CD4-positive, alpha-beta memory T cell (primary cell): ENCODE measurements around the gene S100Z. TPM values are rescaled to one million over a fixed set of nuclear protein-coding genes. Genes with fewer than 3 reads are reported as not detected.
"Not testable (repeated sequence)": the region's sequence is repeated elsewhere in the genome, so short reads cannot be mapped to it uniquely, and the experiment has no call there.

ENCODE experiments used
- CTCF ChIA-PET: fragments of 350-600 bp; sonication (Branson Sonifier 250); formaldehyde crosslinking; loops from one replicate; lab custom pipeline; 2021; ENCODE audit warnings: inconsistent platforms; ENCODE audit not compliant: partially characterized antibody; lab: Charles Lee
- POLR2A ChIA-PET: fragments of 350-600 bp; sonication (Branson Sonifier 250); formaldehyde crosslinking; loops from one replicate; lab custom pipeline; 2021; ENCODE audit not compliant: partially characterized antibody; lab: Charles Lee
- DNase-seq, 5 donors: peaks; one replicate each; pipeline versions ENCODE4 v3.0.0 to v3.0.0-alpha.2; 2020 to 2022; ENCODE audit warnings: mixed read lengths in 1 of 5
- H3K27ac ChIP-seq: one replicate; pipeline ENCODE4 v1.7.0; 2013; ENCODE audit warnings: low read depth, low read length
- H3K27me3 ChIP-seq: 2 replicates; pipeline ENCODE4 v1.7.0; 2013; ENCODE audit warnings: mild to moderate bottlenecking, low read length, moderate library complexity; ENCODE audit not compliant: insufficient read depth
- H3K36me3 ChIP-seq: 2 replicates; pipeline ENCODE4 v1.7.0; 2013; ENCODE audit warnings: mild to moderate bottlenecking, low read length, moderate library complexity; ENCODE audit not compliant: insufficient read depth
- H3K4me1 ChIP-seq: 2 replicates; pipeline ENCODE4 v1.7.0; 2013; ENCODE audit warnings: mild to moderate bottlenecking, low read length, moderate library complexity; ENCODE audit not compliant: insufficient read depth
- H3K4me3 ChIP-seq, 2 donors: one replicate each; pipeline ENCODE4 v1.7.0; 2013; ENCODE audit warnings: low read length in 2 of 2, mild to moderate bottlenecking in 1 of 2
- H3K9me3 ChIP-seq, 2 donors: one replicate each; pipeline ENCODE4 v1.7.0; 2013; ENCODE audit warnings: low read length in 2 of 2, control low read depth in 1 of 2; ENCODE audit not compliant: control insufficient read depth in 1 of 2
- H3K27ac Mint-ChIP-seq, 7 donors: one replicate each; pipeline ENCODE4 v1.8.0; 2020 to 2021; ENCODE audit warnings: mixed read lengths in 7 of 7, mild to moderate bottlenecking in 6 of 7, inconsistent platforms in 3 of 7, moderate library complexity in 3 of 7
- H3K27me3 Mint-ChIP-seq, 2 donors: one replicate each; pipeline ENCODE4 v1.8.0; 2020 to 2021; ENCODE audit warnings: mixed read lengths in 2 of 2
- H3K36me3 Mint-ChIP-seq, 2 donors: one replicate each; pipeline ENCODE4 v1.8.0; 2020 to 2021; ENCODE audit warnings: mixed read lengths in 2 of 2, inconsistent platforms in 1 of 2, mild to moderate bottlenecking in 1 of 2
- H3K4me1 Mint-ChIP-seq, 4 donors: one replicate each; pipeline ENCODE4 v1.8.0; 2020 to 2021; ENCODE audit warnings: mixed read lengths in 4 of 4, mild to moderate bottlenecking in 1 of 4
- H3K4me3 Mint-ChIP-seq, 8 donors: one replicate each; pipeline ENCODE4 v1.8.0; 2020 to 2021; ENCODE audit warnings: mixed read lengths in 8 of 8, mild to moderate bottlenecking in 7 of 8, moderate library complexity in 6 of 8, inconsistent platforms in 3 of 8
- H3K9me3 Mint-ChIP-seq, 8 donors: one replicate each; pipeline ENCODE4 v1.8.0; 2020 to 2021; ENCODE audit warnings: mixed read lengths in 8 of 8, mild to moderate bottlenecking in 5 of 8, inconsistent platforms in 3 of 8, moderate library complexity in 1 of 8
- intact Hi-C: fragments of 100-400 bp; cut with micrococcal nuclease; formaldehyde crosslinking; loops from one replicate; pipeline ENCODE4 v1.15.1; 2023
- polyA plus RNA-seq, 2 donors: library from polyadenylated mRNA; unstranded; fragments of 300-500 nt; fragmentation: Illumina TruSeq; gene quantifications; one replicate each; pipeline ENCODE4 v1.2.3, GENCODE V29; 2021
- total RNA-seq, 2 experiments: library from RNA; stranded (reverse); gene quantifications; one replicate each; pipeline ENCODE4 v1.2.3, GENCODE V29; 2021

S100Z gene
- total and polyA plus RNA-seq, 4 experiments from 2014 or later: 0.13 to 2.3 (median 1.4) TPM

- Histone ChIP-seq H3K9me3 (no peaks in the 10 kb centered on the region), H3K4me1 (no peaks in the 10 kb centered on the region), H3K4me3 (no peak overlapping the region), H3K27me3 (no peaks in the 10 kb centered on the region), H3K27ac (no peak overlapping the region), H3K36me3 (no peaks in the 10 kb centered on the region)
- CTCF ChIA-PET: no interaction called here
- intact Hi-C loops: no loop called here
- peaks cover 4 to 14% of the 10 kb centered on the region in 2 donors for H3K27me3 Mint-ChIP-seq
- DNase-seq: no peak
- no peak overlapping the region for H3K27ac Mint-ChIP-seq
- H3K36me3 Mint-ChIP-seq: no peaks in the 10 kb centered on the region
- no peaks in the 10 kb centered on the region for H3K9me3 Mint-ChIP-seq
- no peaks in the 10 kb centered on the region for H3K4me1 Mint-ChIP-seq
- POLR2A ChIA-PET: no interaction called here
- H3K4me3 Mint-ChIP-seq: no peak overlapping the region
Measured at GRCh38 chr5:76930083-76930482, 80.3 kb downstream of the S100Z start.

- Histone ChIP-seq H3K27me3 (no peaks in the 10 kb centered on the region), H3K9me3 (no peaks in the 10 kb centered on the region), H3K4me3 (no peak overlapping the region), H3K36me3 (no peaks in the 10 kb centered on the region), H3K4me1 (no peaks in the 10 kb centered on the region), H3K27ac (no peak overlapping the region)
- Mint-ChIP-seq H3K9me3 (peaks cover 0 to 2% (median 0%) of the 10 kb centered on the region in 8 donors), H3K4me1 (no peaks in the 10 kb centered on the region), H3K4me3 (no peak overlapping the region), H3K27me3 (peaks cover 4 to 9% of the 10 kb centered on the region in 2 donors), H3K36me3 (no peaks in the 10 kb centered on the region), H3K27ac (peak overlapping the region in 1 of 7 donors; percentile 3)
- ChIA-PET CTCF (interaction anchor here (0.6 kb wide), 1 partner anchor 934 kb away, joined by 3 read pairs; no protein-coding TSS in a partner anchor), POLR2A (no interaction called here)
- intact Hi-C loops: no loop called here
- DNase-seq: no peak
Measured at GRCh38 chr5:76938177-76938576, 88.4 kb downstream of the S100Z start.

GRCh38 chr5:76941000-76941399 is 91.2 kb downstream of the S100Z start:
- POLR2A ChIA-PET: no interaction called here
- H3K4me3 ChIP-seq: no peak overlapping the region
- CTCF ChIA-PET: no interaction called here

GRCh38 chr5:76941442-76941841 is 91.6 kb downstream of the S100Z start:
- intact Hi-C loops: no loop called here
- no peak overlapping the region for H3K27ac ChIP-seq
- no peak overlapping the region for H3K4me3 Mint-ChIP-seq
- no peaks in the 10 kb centered on the region for H3K4me1 Mint-ChIP-seq
- H3K36me3 ChIP-seq: no peaks in the 10 kb centered on the region
- no peak overlapping the region for H3K27ac Mint-ChIP-seq
- ChIA-PET POLR2A (no interaction called here), CTCF (no interaction called here)
- H3K9me3 ChIP-seq: no peaks in the 10 kb centered on the region
- H3K4me1 ChIP-seq: no peaks in the 10 kb centered on the region
- no peaks in the 10 kb centered on the region for H3K36me3 Mint-ChIP-seq
- DNase-seq: no peak
- peaks cover 0 to 2% (median 0%) of the 10 kb centered on the region in 8 donors for H3K9me3 Mint-ChIP-seq
- no peak overlapping the region for H3K4me3 ChIP-seq
- H3K27me3 ChIP-seq: no peaks in the 10 kb centered on the region
- peaks cover 4 to 9% of the 10 kb centered on the region in 2 donors for H3K27me3 Mint-ChIP-seq

More at GRCh38 chr5:76941000-76941399, 91.2 kb downstream of the S100Z start:
- DNase-seq: no peak
- Mint-ChIP-seq H3K27ac (no peak overlapping the region), H3K27me3 (peaks cover under 1 to 9% of the 10 kb centered on the region in 2 donors), H3K9me3 (peaks cover 0 to 2% (median 0%) of the 10 kb centered on the region in 8 donors), H3K36me3 (no peaks in the 10 kb centered on the region), H3K4me1 (no peaks in the 10 kb centered on the region), H3K4me3 (no peak overlapping the region)
- H3K27ac ChIP-seq: no peak overlapping the region
- no peaks in the 10 kb centered on the region for H3K9me3 ChIP-seq
- no peaks in the 10 kb centered on the region for H3K27me3 ChIP-seq
- no peaks in the 10 kb centered on the region for H3K4me1 ChIP-seq
- intact Hi-C loops: no loop called here
- H3K36me3 ChIP-seq: no peaks in the 10 kb centered on the region

- Mint-ChIP-seq H3K27ac (no peak overlapping the region), H3K27me3 (peaks cover 8 to 11% of the 10 kb centered on the region in 2 donors), H3K36me3 (no peaks in the 10 kb centered on the region), H3K9me3 (peaks cover 0 to 2% (median 0%) of the 10 kb centered on the region in 8 donors), H3K4me3 (no peak overlapping the region), H3K4me1 (no peaks in the 10 kb centered on the region)
- no peak for DNase-seq
- no peaks in the 10 kb centered on the region for H3K27me3 ChIP-seq
- intact Hi-C loops: no loop called here
- no peaks in the 10 kb centered on the region for H3K4me1 ChIP-seq
- CTCF ChIA-PET: no interaction called here
- H3K36me3 ChIP-seq: no peaks in the 10 kb centered on the region
- no peak overlapping the region for H3K4me3 ChIP-seq
- POLR2A ChIA-PET: no interaction called here
- no peak overlapping the region for H3K27ac ChIP-seq
- H3K9me3 ChIP-seq: no peaks in the 10 kb centered on the region
Measured at GRCh38 chr5:76942581-76942980, 92.8 kb downstream of the S100Z start.

GRCh38 chr5:76943006-76943405 is 93.2 kb downstream of the S100Z start:
- H3K4me1 Mint-ChIP-seq: no peaks in the 10 kb centered on the region
- H3K9me3 ChIP-seq: no peaks in the 10 kb centered on the region
- H3K27ac Mint-ChIP-seq: no peak overlapping the region
- intact Hi-C loops: no loop called here
- no peak overlapping the region for H3K27ac ChIP-seq
- ChIA-PET CTCF (no interaction called here), POLR2A (no interaction called here)
- no peaks in the 10 kb centered on the region for H3K36me3 Mint-ChIP-seq
- no peaks in the 10 kb centered on the region for H3K36me3 ChIP-seq
- H3K4me1 ChIP-seq: no peaks in the 10 kb centered on the region
- H3K27me3 Mint-ChIP-seq: peaks cover 8 to 11% of the 10 kb centered on the region in 2 donors
- peaks cover 0 to 2% (median 0%) of the 10 kb centered on the region in 8 donors for H3K9me3 Mint-ChIP-seq
- H3K4me3 ChIP-seq: no peak overlapping the region
- no peaks in the 10 kb centered on the region for H3K27me3 ChIP-seq
- DNase-seq: no peak
- no peak overlapping the region for H3K4me3 Mint-ChIP-seq

- H3K36me3 ChIP-seq: no peaks in the 10 kb centered on the region
- intact Hi-C loops: no loop called here
- Mint-ChIP-seq H3K36me3 (no peaks in the 10 kb centered on the region), H3K4me1 (no peaks in the 10 kb centered on the region), H3K9me3 (peaks cover 0 to 2% (median 0%) of the 10 kb centered on the region in 8 donors), H3K27me3 (peaks cover 8 to 13% of the 10 kb centered on the region in 2 donors), H3K4me3 (no peak overlapping the region), H3K27ac (no peak overlapping the region)
- no peak for DNase-seq
- H3K27me3 ChIP-seq: no peaks in the 10 kb centered on the region
- H3K9me3 ChIP-seq: no peaks in the 10 kb centered on the region
- no peak overlapping the region for H3K4me3 ChIP-seq
- no peaks in the 10 kb centered on the region for H3K4me1 ChIP-seq
- POLR2A ChIA-PET: no interaction called here
- no peak overlapping the region for H3K27ac ChIP-seq
- CTCF ChIA-PET: no interaction called here
Measured at GRCh38 chr5:76944638-76945037, 94.8 kb downstream of the S100Z start.

GRCh38 chr5:76945238-76945637 is 95.4 kb downstream of the S100Z start:
- H3K4me3 Mint-ChIP-seq, H3K27me3 ChIP-seq, H3K9me3 ChIP-seq, H3K4me1 Mint-ChIP-seq, H3K27ac Mint-ChIP-seq, H3K27ac ChIP-seq, H3K4me1 ChIP-seq, POLR2A ChIA-PET, H3K9me3 Mint-ChIP-seq, H3K36me3 Mint-ChIP-seq, intact Hi-C loops, DNase-seq, H3K36me3 ChIP-seq, CTCF ChIA-PET, H3K4me3 ChIP-seq: not testable (repeated sequence)
- H3K27me3 Mint-ChIP-seq: peaks cover 8 to 13% of the 10 kb centered on the region in 2 donors
